HG03460 (cell line): ENCODE results near the gene RC3H2.
"Not testable (repeated sequence)": the region's sequence is repeated elsewhere in the genome, so short reads cannot be mapped to it uniquely, and the experiment has no call there.

Source experiments
- ATAC-seq: cut with Tn5 transposase; IDR thresholded peaks from one replicate; pipeline ENCODE4 v1.9.1; 2021; ENCODE audit not compliant: unreplicated experiment

RC3H2 gene

GRCh38 chr9:122929796-122930354 is 24.7 kb upstream of the RC3H2 start:
- ATAC-seq = no peak

DNA sequence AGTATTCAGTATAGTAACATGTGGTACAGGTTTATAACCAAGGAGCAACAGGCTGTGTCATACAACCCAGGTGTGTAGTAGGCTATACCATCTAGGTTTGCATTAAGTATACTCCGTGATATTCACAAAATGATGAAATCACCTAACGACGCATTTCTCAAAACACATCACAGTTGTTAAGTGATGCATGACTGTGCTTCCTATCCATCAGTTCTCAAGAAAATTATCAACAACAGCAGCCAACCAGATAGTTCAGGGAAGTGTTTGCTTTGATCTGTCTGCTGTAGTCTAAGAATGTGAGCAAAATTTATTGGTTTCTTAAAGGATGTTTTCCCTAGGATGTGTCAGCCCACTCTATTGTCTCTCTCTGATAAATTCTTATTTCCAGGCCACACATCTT is 18.8 kb upstream of the RC3H2 start:
- no peak for ATAC-seq

DNA sequence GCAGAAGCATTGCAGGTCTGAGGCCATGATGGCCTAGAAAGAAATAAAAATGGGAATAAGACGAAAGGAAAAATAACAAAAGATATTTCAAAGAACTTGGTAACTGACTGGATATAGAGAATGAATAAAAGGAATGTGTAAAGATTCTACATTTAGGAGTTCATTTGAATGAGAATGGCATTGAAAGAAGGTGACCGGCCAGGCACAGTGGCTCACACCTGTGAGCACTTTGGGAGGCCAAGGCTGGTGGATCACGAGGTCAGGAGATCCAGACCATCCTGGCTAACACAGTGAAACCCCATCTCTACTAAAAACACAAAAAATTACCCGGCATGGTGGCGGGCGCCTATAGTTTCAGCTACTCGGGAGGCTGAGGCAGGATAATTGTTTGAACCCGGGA is 17.6 kb upstream of the RC3H2 start:
- ATAC-seq = no peak

GRCh38 chr9:122918310-122918709 is 13.2 kb upstream of the RC3H2 start:
- ATAC-seq = no peak

DNA sequence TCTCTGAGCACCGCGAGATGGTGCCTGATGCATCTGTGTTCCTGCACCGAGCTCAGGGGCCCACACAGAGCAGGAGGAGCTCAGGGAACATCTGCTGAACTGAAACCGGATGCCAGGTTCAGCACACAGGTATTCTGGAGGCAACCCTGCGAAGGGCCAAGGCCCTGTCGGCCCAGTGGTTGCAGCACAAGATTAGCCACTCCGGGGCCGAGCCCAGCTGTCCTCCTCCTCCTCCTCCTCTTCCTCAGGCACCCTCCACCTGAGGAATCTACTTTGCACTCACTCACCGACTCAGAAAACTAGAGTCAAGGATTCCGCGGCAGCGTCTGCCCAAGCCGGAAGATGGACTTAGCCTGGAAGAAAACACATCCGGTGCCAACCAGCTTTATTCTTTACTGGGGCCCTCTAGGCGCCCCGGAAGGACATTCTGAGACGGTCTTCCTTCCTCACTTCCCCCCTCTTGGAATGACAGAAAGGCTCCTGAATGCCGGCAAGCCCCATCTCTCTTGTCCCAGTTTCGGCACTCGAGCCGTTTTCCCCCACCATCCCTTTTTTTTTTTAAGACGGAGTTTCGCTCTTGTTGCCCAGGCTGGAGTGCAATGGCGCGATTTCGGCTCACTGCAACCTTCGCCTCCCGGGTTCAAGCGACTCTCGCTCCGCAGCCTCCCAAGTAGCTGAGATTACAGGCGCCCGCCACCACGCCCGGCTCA is 8.0 kb upstream of the RC3H2 start, which contains the start of gene ZBTB6:
ZBTB6 (minus strand) TSS at position 360 of the 710 bp plus-strand sequence. CDS start 1,251 bp downstream, outside the sequence.
- peak; percentile 98 for ATAC-seq

DNA sequence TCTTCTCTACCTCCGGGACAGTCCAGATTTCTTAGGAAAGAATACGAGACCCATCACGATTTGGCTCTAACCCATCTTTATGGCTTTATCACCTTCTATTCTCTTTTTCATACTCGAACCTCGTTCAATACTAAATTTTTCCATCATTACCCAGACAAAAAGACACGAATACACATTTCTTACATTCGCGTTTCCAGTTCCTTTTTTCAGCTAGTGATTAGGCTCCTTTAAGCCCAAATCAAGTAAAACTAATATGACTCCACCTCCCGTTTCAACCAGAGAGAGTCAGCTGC is 7.5 kb upstream of the RC3H2 start:
- no peak for ATAC-seq

- ATAC-seq = not testable (repeated sequence)
Measured at GRCh38 chr9:122906122-122906521, 963 bp upstream of the RC3H2 start.

DNA sequence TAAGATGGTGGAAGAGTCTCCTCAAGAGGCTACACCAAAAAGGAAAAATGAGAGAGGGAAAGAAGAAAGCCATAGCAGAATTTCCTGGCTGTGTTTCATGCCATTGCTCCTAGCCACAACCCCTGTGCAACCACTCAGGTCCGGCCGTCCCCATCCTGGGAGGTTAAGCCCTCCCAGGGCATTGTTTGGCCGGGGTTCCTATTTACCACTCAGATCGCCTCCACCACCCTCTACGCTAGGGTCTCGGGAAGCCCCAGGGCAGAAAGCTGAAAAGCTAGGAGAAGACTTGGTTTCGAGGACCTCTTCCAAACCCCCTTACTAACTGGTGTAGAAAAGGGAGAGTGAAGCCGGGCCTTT is 715 bp downstream of the RC3H2 start:
- ATAC-seq = peak; percentile 28

GRCh38 chr9:122900791-122901190 is 4.4 kb downstream of the RC3H2 start:
- no peak for ATAC-seq

GRCh38 chr9:122897969-122898368 is 7.2 kb downstream of the RC3H2 start:
- ATAC-seq = no peak

GRCh38 chr9:122888480-122888879 is 16.7 kb downstream of the RC3H2 start:
- no peak for ATAC-seq

GRCh38 chr9:122883125-122883524 is 22.0 kb downstream of the RC3H2 start:
- ATAC-seq = no peak

DNA sequence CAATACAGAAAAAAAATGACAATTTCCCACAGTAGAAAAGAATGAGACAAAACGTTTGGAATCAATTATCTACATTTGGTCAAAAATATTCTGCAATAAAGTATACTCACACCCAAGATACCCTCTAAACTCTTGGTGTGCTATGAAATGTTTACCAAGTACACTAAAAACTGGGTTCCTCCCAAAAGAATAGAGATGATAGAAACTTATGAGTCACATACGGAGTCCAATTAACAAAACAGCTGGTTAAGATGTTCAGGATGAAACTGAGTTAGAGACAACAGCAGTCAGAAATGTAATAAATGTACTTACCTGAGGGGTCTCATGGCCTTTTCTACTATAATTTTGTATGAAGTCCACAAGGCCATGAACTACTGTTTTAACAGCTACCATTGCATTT is 25.7 kb downstream of the RC3H2 start:
- no peak for ATAC-seq

DNA sequence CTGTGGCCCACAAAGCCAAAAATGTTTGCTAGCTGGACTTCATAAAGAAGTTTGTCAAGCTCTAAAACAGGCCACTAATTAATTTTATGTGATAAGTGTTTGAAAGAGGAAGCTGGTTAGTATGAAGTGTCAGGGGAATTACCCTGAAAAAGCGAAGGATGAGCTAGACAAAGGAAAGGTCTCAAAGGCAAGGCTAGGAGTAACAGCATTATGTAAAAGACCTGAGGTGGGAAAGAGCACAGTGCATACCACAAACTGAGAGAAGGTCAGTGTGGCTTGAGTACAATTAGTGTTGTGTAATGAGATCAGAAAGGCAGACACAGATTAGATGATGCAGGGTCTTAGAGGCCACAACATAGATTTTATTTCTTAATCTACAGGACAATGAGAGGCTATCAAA is 29.6 kb downstream of the RC3H2 start:
- no peak for ATAC-seq

DNA sequence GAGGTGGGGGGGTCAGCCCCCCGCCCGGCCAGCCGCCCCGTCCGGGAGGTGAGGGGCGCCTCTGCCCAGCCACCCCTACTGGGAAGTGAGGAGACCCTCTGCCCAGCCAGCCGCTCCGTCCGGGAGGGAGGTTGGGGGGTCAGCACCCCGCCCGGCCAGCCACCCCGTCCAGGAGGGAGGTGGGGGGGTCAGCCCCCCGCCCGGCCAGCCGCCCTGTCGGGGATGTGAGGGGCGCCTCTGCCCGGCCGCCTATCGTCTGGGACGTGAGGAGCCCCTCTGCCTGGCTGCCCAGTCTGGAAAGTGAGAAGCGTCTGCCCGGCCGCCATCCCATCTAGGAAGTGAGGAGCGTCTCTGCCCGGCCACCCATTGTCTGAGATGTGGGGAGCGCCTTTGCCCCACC is 37.9 kb downstream of the RC3H2 start:
- ATAC-seq = not testable (repeated sequence)

DNA sequence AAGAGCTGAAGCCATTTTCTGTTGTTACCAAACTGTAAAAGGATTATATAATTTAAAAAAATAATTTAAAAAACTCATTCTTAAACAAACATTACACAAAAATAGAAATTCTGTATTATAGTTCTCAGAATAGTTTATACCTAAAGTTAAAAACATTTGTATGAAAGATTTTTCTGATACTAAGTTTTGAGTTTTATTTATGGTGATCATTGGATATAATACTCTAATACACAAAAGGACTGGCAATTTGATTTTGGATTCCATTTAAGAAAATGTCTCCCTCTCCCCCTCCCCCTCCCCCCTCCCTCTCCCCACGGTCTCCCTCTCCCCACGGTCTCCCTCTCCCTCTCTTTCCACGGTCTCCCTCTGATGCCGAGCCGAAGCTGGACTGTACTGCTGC is 39.1 kb downstream of the RC3H2 start:
- no peak for ATAC-seq

- ATAC-seq = no peak
Measured at GRCh38 chr9:122865300-122865699, 39.9 kb downstream of the RC3H2 start.

- ATAC-seq = no peak
Measured at GRCh38 chr9:122863407-122863806, 41.8 kb downstream of the RC3H2 start.

DNA sequence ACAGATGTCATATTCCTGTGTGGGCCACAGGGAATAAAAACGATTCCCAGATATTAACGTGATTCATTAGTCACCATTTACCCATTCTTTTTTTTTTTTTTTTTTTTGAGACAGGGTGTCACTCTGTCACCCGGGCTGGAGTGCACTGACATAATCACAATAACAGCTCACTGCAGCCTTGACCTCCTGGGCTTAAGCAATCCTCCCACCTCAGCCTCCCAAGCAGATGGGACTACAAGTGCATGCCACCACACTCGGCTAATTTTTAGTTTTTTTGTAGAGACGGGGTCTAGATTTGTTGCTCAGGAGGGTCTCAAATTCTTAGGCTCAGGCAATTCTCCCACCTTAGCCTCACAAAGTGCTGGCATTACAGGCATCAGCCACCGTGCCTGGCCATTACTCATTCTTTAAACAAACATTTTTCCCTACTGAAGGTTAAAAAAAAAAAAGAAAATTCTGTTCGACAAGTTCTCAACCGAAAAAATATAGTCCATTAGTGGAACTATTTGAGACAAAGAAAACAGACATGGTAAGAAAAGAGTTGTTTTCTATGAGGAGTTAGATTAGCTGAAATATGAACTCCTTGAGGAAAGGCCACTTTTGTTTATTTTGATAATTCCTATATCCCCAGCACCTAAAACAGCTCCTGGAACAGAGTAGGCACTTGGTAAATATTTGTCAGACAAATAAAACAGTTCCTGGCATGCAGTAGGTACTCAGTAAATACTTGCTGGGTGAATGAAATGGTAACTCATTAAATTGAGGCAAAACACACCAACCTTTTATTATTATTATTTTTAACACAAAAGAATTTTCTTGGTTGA is 44.6 kb downstream of the RC3H2 start:
- ATAC-seq = no peak

DNA sequence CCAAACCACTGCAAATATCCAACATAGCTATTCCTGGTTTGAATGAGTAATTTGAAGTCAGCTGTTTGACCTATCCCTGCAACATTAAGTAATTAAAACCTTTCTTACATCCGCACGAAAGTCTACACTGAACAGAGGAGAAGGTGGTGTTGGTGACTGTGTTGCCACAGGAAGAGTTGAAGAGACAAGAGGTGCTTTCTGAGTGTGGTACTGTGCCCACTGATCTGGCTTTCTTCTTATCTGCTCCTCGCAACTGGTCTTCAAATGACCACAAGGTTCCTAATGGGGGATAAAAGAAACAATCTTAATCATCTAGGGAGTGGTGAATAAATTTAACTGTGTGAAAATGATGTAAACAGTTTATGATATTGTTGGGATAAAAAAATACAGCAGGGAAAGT is 47.3 kb downstream of the RC3H2 start:
- no peak for ATAC-seq

- ATAC-seq = not testable (repeated sequence)
Measured at GRCh38 chr9:122852085-122852786, 52.9 kb downstream of the RC3H2 start.
